Right lung (tissue), 5 donors: ENCODE results near the gene SFMBT1. TPM values are rescaled to one million over a fixed set of nuclear protein-coding genes. Genes with fewer than 3 reads are reported as not detected.

ENCODE experiments used
- DNase-seq, 2 donors: peaks; one replicate each; pipeline ENCODE4 v3.0.0-alpha.2; 2013
- polyA plus RNA-seq, 5 donors: library from polyadenylated mRNA; unstranded; fragments of 120-200 nt; gene quantifications; one replicate each; pipeline versions ENCODE4 v1.2.1 to v1.2.3, GENCODE V29; 2013; ENCODE audit warnings: inconsistent platforms in 1 of 5, low replicate concordance in 1 of 5; ENCODE audit not compliant: insufficient read length in 5 of 5, insufficient read depth in 1 of 5

SFMBT1 gene
- polyA plus RNA-seq, 5 donors = 7.4 to 10.9 (median 7.9) TPM

- DNase-seq = no peak
Measured at GRCh38 chr3:52886049-52886730, 159.7 kb downstream of the SFMBT1 start.

GRCh38 chr3:52882377-52882776 is 163.5 kb downstream of the SFMBT1 start:
- DNase-seq = no peak

- peak; percentile 35 to 36 for DNase-seq
Measured at GRCh38 chr3:52881871-52882270, 164.0 kb downstream of the SFMBT1 start.

DNA sequence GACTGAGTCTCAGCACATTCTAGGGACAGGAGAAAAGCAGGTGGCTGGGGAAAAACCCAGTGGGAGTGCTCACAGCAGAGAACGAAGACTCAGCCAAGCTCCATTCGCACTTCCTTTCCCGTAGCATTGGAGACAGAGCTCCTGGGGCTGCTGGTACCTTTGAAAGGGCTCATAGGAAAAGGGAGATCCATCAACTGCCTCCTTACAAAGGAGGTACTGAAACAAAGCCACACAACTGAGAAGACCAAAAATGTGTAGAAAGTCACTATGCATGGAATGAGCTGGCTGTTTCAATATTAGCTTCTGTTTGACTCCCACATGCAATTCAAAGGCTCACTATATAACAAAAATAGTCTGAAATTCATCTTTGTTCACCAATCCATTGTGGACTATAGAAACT is 165.4 kb downstream of the SFMBT1 start:
- no peak for DNase-seq

DNA sequence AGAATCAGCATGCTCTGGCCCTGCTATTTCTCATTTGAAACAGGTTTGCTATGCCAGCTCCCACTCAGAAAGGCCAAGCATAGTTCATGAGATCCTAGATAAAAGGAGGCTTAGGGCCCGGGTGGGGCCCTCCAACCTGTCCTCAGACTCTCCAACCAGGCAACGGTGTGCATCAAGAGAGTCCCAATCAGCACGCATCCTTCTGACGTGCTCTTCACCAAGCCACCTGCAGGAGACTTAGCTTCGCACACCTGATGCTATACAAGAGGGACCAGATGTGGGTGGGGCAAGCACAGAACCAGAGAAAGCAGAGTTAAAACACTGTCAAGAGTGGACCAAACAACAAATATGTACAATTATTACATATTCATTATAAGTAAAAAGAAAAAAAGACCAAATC is 165.8 kb downstream of the SFMBT1 start:
- DNase-seq = no peak

- DNase-seq = no peak
Measured at GRCh38 chr3:52879581-52879980, 166.3 kb downstream of the SFMBT1 start.

DNA sequence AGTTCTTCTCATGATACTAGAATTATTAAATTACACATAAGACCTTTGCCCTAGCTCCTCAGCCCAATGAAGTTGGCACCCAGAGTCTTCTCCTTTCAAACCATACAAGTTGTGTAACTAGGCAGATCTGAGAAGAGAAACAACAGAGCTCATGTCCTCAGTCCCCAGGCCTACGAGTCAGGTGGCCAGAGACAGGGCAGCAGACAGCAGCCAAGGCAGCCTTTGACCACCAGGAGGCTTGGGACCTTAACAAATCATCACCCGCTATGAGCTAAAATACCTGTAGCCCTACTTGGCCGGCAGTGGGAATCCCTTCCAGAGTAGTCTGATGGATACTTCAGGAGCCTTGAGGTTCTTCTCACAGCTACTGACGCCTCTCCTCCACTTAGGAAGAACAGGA is 166.8 kb downstream of the SFMBT1 start:
- no peak for DNase-seq

GRCh38 chr3:52877085-52877484 is 168.8 kb downstream of the SFMBT1 start:
- DNase-seq = no peak

DNA sequence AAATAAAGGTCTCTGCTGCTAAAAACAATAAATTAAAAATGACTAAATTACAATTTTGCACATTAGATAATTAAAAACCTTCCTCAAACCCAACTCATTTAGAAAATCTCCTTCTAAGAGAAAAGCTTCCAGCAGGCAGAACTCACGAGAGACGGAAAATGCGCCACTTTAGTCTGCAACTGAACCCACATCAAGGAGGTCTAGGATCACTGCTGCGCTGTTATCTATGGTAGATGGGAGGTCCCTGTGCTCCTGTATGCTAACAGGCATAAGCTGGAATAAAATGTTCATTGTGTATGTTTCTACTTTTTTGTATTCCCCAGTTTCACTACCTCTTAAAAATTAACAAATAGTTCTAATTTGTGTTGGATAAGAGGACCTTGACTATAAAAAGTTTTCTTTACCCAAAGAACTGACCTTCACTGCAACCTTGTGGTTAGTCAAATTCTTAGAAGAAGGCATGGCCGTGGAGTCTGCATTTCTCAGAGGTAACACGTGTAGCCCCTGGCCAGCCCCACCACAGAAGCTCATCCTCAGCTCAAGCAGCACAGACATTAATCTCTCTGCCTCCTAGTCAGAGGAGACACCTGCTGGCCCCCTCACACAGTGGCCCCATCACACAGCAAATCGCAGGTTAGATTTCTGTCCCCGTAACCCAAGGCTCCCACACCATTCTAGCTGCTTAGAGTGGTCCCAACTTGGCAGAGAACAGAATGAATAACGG is 170.8 kb downstream of the SFMBT1 start:
- DNase-seq = no peak

- DNase-seq = no peak
Measured at GRCh38 chr3:52874160-52874701, 171.6 kb downstream of the SFMBT1 start.

GRCh38 chr3:52873433-52874159 is 172.3 kb downstream of the SFMBT1 start:
- no peak for DNase-seq

- DNase-seq = no peak
Measured at GRCh38 chr3:52872245-52872644, 173.6 kb downstream of the SFMBT1 start.

GRCh38 chr3:52871761-52872160 is 174.1 kb downstream of the SFMBT1 start:
- no peak for DNase-seq

- no peak for DNase-seq
Measured at GRCh38 chr3:52870471-52870870, 175.4 kb downstream of the SFMBT1 start.

- no peak for DNase-seq
Measured at GRCh38 chr3:52866427-52866826, 179.4 kb downstream of the SFMBT1 start.

DNA sequence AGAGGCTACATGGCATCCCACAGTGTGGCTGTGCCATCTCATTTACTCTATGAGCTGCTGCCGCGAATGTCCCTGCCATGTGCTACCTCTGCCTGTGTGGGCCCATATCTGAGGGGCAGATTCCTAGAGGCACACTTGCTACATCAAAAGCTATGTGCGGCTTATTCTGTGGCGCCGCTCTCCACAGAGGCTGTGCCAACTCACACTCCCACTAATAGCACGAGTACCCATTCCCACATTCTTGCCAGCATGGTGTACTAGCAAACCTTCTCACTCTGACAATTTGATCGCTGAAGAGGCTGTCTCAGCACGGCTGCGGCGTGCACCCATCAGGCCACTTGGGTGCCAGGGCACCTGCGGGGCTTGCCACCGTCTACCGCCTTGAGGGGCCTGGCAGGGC is 179.9 kb downstream of the SFMBT1 start:
- no peak for DNase-seq

DNA sequence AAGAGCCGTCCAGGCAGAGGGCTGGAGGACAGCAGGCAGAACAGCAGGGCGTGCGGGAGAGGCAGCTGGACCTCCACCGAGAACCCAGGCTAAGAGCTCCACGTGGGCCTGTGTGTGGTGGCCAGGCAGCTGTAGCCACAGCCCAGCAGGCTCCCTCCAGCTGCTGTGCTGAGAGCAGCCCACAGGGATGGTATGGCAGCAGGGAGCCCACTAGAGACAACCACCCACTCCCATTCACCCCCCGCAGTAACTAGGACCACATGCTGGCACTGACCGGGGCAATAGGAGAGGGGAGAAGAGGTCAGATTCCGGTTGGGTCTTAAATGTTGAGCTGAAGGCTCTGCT is 185.5 kb downstream of the SFMBT1 start:
- DNase-seq = no peak

DNA sequence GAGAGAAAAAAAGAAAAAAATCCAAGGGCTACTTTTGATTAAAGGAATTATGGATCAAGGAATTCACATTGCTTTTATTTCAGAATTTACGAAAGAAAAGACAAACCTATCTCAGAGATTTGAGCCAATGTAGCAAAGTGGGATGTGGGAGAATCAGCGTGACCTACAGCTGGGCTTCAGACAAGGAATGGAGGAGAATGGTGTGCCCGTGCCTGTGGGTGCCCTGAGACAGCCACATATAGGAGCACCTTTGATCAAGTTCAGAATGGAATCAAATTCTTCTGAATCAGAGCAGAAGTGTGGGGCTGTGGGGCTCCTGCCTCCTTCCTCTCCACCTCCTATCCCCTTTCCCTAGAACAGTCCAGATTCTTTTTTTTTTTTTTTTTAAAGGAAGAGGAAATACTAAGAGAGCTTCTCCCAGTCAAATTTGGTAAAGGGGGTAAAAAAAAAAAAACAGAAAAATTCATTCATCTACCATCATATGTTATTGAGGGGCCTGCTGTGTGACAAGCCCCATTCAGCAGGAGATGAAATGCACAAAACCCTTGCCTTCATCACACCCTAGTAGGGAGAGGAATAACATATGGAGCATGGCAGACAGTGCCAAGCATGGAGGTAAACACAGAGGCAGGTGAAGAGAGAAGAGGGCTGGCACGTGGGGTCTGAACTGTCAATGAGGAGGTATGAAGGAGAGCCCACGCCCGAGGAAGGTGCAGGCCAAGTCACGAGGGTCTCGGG is 186.0 kb downstream of the SFMBT1 start:
- no peak for DNase-seq

DNA sequence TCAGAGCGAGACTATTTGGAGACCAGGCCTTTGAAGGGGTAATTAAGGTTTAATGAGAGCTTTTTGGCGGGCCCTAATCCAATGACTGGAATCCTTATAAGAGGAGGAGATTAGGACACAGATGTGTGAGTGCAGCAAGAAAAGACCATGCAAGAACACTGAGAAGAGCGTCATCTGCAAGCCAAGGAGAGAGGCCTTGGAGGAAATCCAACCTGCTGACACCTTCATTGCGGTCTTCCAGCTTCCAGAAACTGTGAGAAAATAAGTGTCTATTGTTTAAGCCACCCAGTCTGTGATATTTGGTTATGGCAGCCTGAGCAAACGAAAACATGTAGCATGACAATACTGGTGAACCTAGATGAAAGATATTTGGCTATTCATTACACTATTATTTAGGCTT is 188.0 kb downstream of the SFMBT1 start:
- no peak for DNase-seq

GRCh38 chr3:52857133-52857532 is 188.7 kb downstream of the SFMBT1 start:
- DNase-seq = no peak

- no peak for DNase-seq
Measured at GRCh38 chr3:52856666-52857065, 189.2 kb downstream of the SFMBT1 start.

DNA sequence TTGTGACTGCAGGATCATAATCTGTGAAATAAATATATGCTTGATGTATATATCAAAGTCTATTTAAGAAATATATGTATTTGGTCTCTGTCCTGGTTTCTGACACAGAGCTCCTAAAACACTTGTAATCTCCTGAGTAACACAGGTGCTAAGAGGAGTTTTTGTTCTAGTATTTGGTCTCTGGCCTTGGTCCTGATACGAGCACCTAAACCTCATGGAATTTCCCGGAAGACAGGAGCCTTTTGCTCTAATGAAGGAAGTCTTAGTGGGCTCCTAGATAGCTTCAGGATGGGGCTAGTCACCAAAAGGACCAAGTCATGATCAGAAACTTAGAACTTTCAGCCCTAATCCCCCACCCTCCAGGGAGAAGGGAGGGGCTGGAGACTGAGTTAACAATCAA is 191.9 kb downstream of the SFMBT1 start:
- DNase-seq = no peak
